OCI-LY7 (cell line): ENCODE measurements around the gene ZBTB22. TPM values are rescaled to one million over a fixed set of nuclear protein-coding genes. Genes with fewer than 3 reads are reported as not detected.

Source experiments
- BruUV-seq: library from RNA; stranded (reverse); fragments of 400-500 nt; replicated peaks from 2 replicates; lab custom pipeline; 2021; lab: Mats Ljungman, UMichigan
- CTCF ChIA-PET: fragments of 300-600 bp; sonication (Branson Sonifier 250); formaldehyde crosslinking; loops from one replicate; lab custom pipeline; 2022; ENCODE audit warnings: antibody characterized with exemption; ENCODE audit not compliant: unreplicated experiment; lab: Charles Lee
- POLR2A ChIA-PET: fragments of 300-600 bp; sonication (Branson Sonifier 250); formaldehyde crosslinking; loops from one replicate; lab custom pipeline; 2022; ENCODE audit warnings: antibody characterized with exemption; lab: Charles Lee
- DNase-seq: peaks from one replicate; pipeline ENCODE4 v3.0.0-alpha.2; 2015; ENCODE audit warnings: low spot score
- H2AFZ ChIP-seq: fragments of 200-600 bp; sonication (generic), shearing (Covaris generic); 2 replicates; pipeline ENCODE4 v1.6.1; 2014; ENCODE audit warnings: mild to moderate bottlenecking, antibody characterized with exemption, low read length, moderate library complexity
- H3K27ac ChIP-seq: fragments of 200-600 bp; sonication (generic); 2 replicates; pipeline ENCODE4 v1.5.1; 2014; ENCODE audit warnings: mixed run types, low read depth, mild to moderate bottlenecking, moderate library complexity, low read length, inconsistent platforms; ENCODE audit not compliant: poor library complexity, severe bottlenecking
- H3K36me3 ChIP-seq: fragments of 200-600 bp; sonication (generic); 2 replicates; pipeline ENCODE4 v1.6.1; 2014; ENCODE audit warnings: mild to moderate bottlenecking, antibody characterized with exemption, low read length, moderate library complexity, mixed read lengths; ENCODE audit not compliant: insufficient read depth
- H3K4me1 ChIP-seq: fragments of 200-600 bp; sonication (generic); 2 replicates; pipeline ENCODE4 v1.5.1; 2014; ENCODE audit warnings: mild to moderate bottlenecking, low read length; ENCODE audit not compliant: insufficient read depth, poor library complexity, severe bottlenecking
- H3K4me2 ChIP-seq: fragments of 200-600 bp; sonication (generic); 2 replicates; pipeline ENCODE4 v1.6.1; 2014; ENCODE audit warnings: mild to moderate bottlenecking, low read length
- H3K4me3 ChIP-seq: fragments of 200-600 bp; sonication (generic); 2 replicates; pipeline ENCODE4 v1.5.1; 2014; ENCODE audit warnings: mild to moderate bottlenecking, low read depth, low read length; ENCODE audit not compliant: poor library complexity, severe bottlenecking
- H3K79me2 ChIP-seq: fragments of 200-600 bp; sonication (generic); 2 replicates; pipeline ENCODE4 v1.6.1; 2016; ENCODE audit warnings: low read depth, mild to moderate bottlenecking, low read length, moderate library complexity, mixed read lengths; ENCODE audit not compliant: insufficient read depth
- H3K9me2 ChIP-seq: fragments of 200-600 bp; sonication (generic); 2 replicates; pipeline ENCODE4 v1.6.1; 2016; ENCODE audit warnings: mild to moderate bottlenecking, low read length, mixed read lengths; ENCODE audit not compliant: insufficient read depth
- H3K9me3 ChIP-seq: fragments of 200-600 bp; sonication (generic); 2 replicates; pipeline ENCODE4 v1.6.1; 2014; ENCODE audit warnings: mild to moderate bottlenecking, mixed run types, low read length, mixed read lengths
- H4K20me1 ChIP-seq: fragments of 200-600 bp; sonication (generic); 2 replicates; pipeline ENCODE4 v1.6.1; 2014; ENCODE audit warnings: mild to moderate bottlenecking, antibody characterized with exemption, low read length, moderate library complexity, mixed read lengths; ENCODE audit not compliant: insufficient read depth
- CTCF ChIP-seq: fragments of 200-600 bp; sonication (generic); conservative IDR thresholded peaks from 2 replicates; pipeline ENCODE4 v1.5.1; 2014; ENCODE audit warnings: mild to moderate bottlenecking, antibody characterized with exemption, low read length, moderate library complexity, mixed read lengths
- EZH2phosphoT487 ChIP-seq: fragments of 200-600 bp; sonication (generic); IDR thresholded peaks from 2 replicates; pipeline ENCODE4 v1.6.1; 2018; ENCODE audit warnings: low read depth, borderline replicate concordance, mild to moderate bottlenecking, mixed run types, antibody characterized with exemption, low read length, moderate library complexity, mixed read lengths
- intact Hi-C: fragments of 100-400 bp; cut with micrococcal nuclease; formaldehyde crosslinking; loops from one replicate; pipeline ENCODE4 v1.10.0; 2022; ENCODE audit not compliant: unreplicated experiment
- total RNA-seq, 2 experiments: library from RNA; depleted of rRNA in 1 of 2; stranded (reverse); fragments of >200 nt in 1 of 2; shearing (Covaris generic) in 1 of 2; gene quantifications; 2 replicates each; pipeline ENCODE4 v1.2.3, GENCODE V29; 2014 to 2022

The ZBTB22 gene
- total RNA-seq, 2 experiments from 2014 or later, result 14.1 to 21.6 TPM

- peaks cover 25% of the 10 kb centered on the region for H4K20me1 ChIP-seq
- peak overlapping the region; percentile 9; the same call in 1 of the 2 replicates for H2AFZ ChIP-seq
- ChIA-PET CTCF (interaction anchor here (2.7 kb wide), 1 partner anchor 22 kb away, joined by 12 read pairs; no protein-coding TSS in a partner anchor), POLR2A (interaction anchor here (0.6 to 3.2 kb wide), 6 partner anchors 9 to 203 kb away, joined by 3 to 19 read pairs (median 4); partner anchors contain the start of genes PFDN6, RGL2, WDR46 and ZBTB22)
- H3K79me2 ChIP-seq, result peaks cover 32% of the 10 kb centered on the region
- H3K4me2 ChIP-seq, result peak overlapping the region; percentile 93
- H3K27ac ChIP-seq, result peak overlapping the region; percentile 93
- intact Hi-C loops, result loop anchor here (1.0 to 5.0 kb wide), 4 partner anchors 21 to 149 kb away; partner anchors contain the start of gene KIFC1
- H3K9me3 ChIP-seq, result no peaks in the 10 kb centered on the region
- BruUV-seq, result no TSS peak
- peaks cover 92% of the 10 kb centered on the region for H3K36me3 ChIP-seq
- H3K4me1 ChIP-seq, result peaks cover 58% of the 10 kb centered on the region
- peak overlapping the region; percentile 97 for H3K4me3 ChIP-seq
- TF ChIP-seq CTCF (no peak), EZH2phosphoT487 (no peak)
- DNase-seq, result peak; percentile 75
- no peaks in the 10 kb centered on the region for H3K9me2 ChIP-seq
Measured at GRCh38 chr6:33277663-33278391, 39.7 kb downstream of the ZBTB22 start.

- Histone ChIP-seq H3K4me1 (peaks cover 58% of the 10 kb centered on the region), H3K4me2 (peak within 1 kb of the TSS; percentile 93), H3K9me3 (no peaks in the 10 kb centered on the region), H3K36me3 (peaks cover 92% of the 10 kb centered on the region), H2AFZ (peak within 1 kb of the TSS; percentile 9; the same call in 1 of the 2 replicates), H3K9me2 (no peaks in the 10 kb centered on the region), H3K27ac (peak within 1 kb of the TSS; percentile 93), H3K4me3 (peak within 1 kb of the TSS; percentile 97), H4K20me1 (peaks cover 31% of the 10 kb centered on the region), H3K79me2 (peaks cover 39% of the 10 kb centered on the region)
- TF ChIP-seq EZH2phosphoT487 (no peak), CTCF (peak; percentile 53)
- ChIA-PET POLR2A (interaction anchor here (0.5 to 3.2 kb wide), 7 partner anchors 10 to 149 kb away, joined by 3 to 19 read pairs (median 4); partner anchors contain the start of genes CUTA, PFDN6, RING1 and WDR46), CTCF (interaction anchor here (2.7 kb wide), 1 partner anchor 22 kb away, joined by 12 read pairs; no protein-coding TSS in a partner anchor)
- intact Hi-C loops, result loop anchor here (2.0 to 5.0 kb wide), 3 partner anchors 68 to 150 kb away; partner anchors contain the start of gene KIFC1
- peak; percentile 83 for DNase-seq
- BruUV-seq, result no TSS peak
Measured at GRCh38 chr6:33276864-33277662, 40.5 kb downstream of the ZBTB22 start, which contains the start of gene B3GALT4. Gene B3GALT4, plus strand, starts transcription at chr6:33277123. Its CDS starts 297 bp downstream, at chr6:33277420.
